SU-DHL-6 (cell line): ENCODE results near the gene EPS8L1.

ENCODE experiments used
- H2AFZ ChIP-seq: fragments of 200-600 bp; sonication (generic); 2 replicates; pipeline ENCODE4 v1.6.1; 2014; ENCODE audit warnings: low read depth, mild to moderate bottlenecking, moderate library complexity, mixed read lengths, antibody characterized with exemption, low read length; ENCODE audit not compliant: severe bottlenecking
- H3F3A ChIP-seq: fragments of 200-600 bp; shearing (Covaris generic); 2 replicates; pipeline ENCODE4 v1.6.0; 2016; ENCODE audit warnings: antibody characterized with exemption, mild to moderate bottlenecking; ENCODE audit not compliant: insufficient read depth
- H3K27ac ChIP-seq: fragments of 200-600 bp; sonication (generic); 2 replicates; pipeline ENCODE4 v1.5.1; 2016; ENCODE audit warnings: low read depth, mild to moderate bottlenecking, low read length, moderate library complexity, mixed read lengths
- H3K27me3 ChIP-seq: fragments of 200-600 bp; sonication (generic), shearing (Covaris generic); 2 replicates; pipeline ENCODE4 v1.6.0; 2014; ENCODE audit warnings: mild to moderate bottlenecking, low read length
- H3K36me3 ChIP-seq: fragments of 200-600 bp; sonication (generic); 2 replicates; pipeline ENCODE4 v1.6.1; 2014; ENCODE audit warnings: mild to moderate bottlenecking, low read length, mixed read lengths
- H3K4me2 ChIP-seq: fragments of 300-600, 200-600 bp; shearing (Covaris generic), sonication (generic); 2 replicates; pipeline ENCODE4 v1.6.0; 2014; ENCODE audit warnings: low read length, low read depth, mild to moderate bottlenecking; ENCODE audit not compliant: poor library complexity, severe bottlenecking
- H3K4me3 ChIP-seq: fragments of 200-600 bp; sonication (generic); 2 replicates; pipeline ENCODE4 v1.5.1; 2014; ENCODE audit warnings: antibody characterized with exemption, low read length, mild to moderate bottlenecking, mixed read lengths; ENCODE audit not compliant: insufficient read depth, poor library complexity, severe bottlenecking
- H3K79me2 ChIP-seq: fragments of 200-600 bp; sonication (generic); 2 replicates; pipeline ENCODE4 v1.6.1; 2014; ENCODE audit warnings: mild to moderate bottlenecking, low read length, moderate library complexity; ENCODE audit not compliant: insufficient read depth
- H3K9ac ChIP-seq: fragments of 200-600 bp; sonication (generic); 2 replicates; pipeline ENCODE4 v1.7.0; 2014; ENCODE audit warnings: mild to moderate bottlenecking, low read length
- H3K9me2 ChIP-seq: fragments of 200-600 bp; sonication (generic); replicated peaks from 2 replicates; pipeline ENCODE4 v1.6.1; 2014; ENCODE audit warnings: low read length; ENCODE audit not compliant: insufficient read depth
- H3K9me3 ChIP-seq: fragments of 200-600 bp; sonication (generic); 2 replicates; pipeline ENCODE4 v1.6.1; 2014; ENCODE audit warnings: low read length, mixed read lengths; ENCODE audit not compliant: insufficient read depth
- H4K20me1 ChIP-seq: fragments of 200-600 bp; sonication (generic); 2 replicates; pipeline ENCODE4 v1.6.1; 2014; ENCODE audit warnings: low read depth, mild to moderate bottlenecking, antibody characterized with exemption, low read length, moderate library complexity, mixed read lengths
- CTCF ChIP-seq: fragments of 200-600 bp; sonication (generic); IDR thresholded peaks from one replicate; pipeline ENCODE4 v1.5.1; 2017; ENCODE audit warnings: antibody characterized with exemption, mild to moderate bottlenecking, low read length, moderate library complexity; ENCODE audit not compliant: insufficient read depth, poor library complexity, severe bottlenecking
- EZH2phosphoT487 ChIP-seq: fragments of 200-600 bp; sonication (generic), shearing (Covaris generic); conservative IDR thresholded peaks from 2 replicates; pipeline ENCODE4 v1.6.1; 2018; ENCODE audit warnings: mild to moderate bottlenecking, antibody characterized with exemption, low read length, moderate library complexity, mixed read lengths

The EPS8L1 gene

DNA sequence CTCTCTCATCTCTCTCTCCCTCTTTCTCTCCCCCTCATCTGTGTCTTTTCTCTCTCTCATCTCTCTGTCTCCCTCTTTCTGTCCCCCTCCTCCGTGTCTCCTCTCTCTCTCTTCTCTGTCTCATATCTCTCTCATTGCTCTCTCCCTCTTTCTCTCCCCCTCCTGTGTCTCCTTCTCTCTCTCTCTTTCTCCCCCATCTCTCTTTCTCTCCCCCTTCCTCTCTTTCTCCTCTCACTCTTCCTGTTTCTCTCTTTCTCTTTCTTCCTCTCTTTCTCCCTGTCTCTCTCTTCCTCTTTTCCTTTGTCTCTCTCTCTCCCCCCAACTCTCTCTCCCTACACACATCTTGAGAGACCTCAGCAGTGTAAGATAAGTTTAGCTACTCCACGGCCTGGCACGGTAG is 7.8 kb upstream of the EPS8L1 start:
- Histone ChIP-seq H3K79me2 (no peaks in the 10 kb centered on the region), H3K4me3 (no peak overlapping the region), H3K36me3 (no peaks in the 10 kb centered on the region), H4K20me1 (no peaks in the 10 kb centered on the region), H3K27me3 (no peaks in the 10 kb centered on the region), H3K9me3 (no peaks in the 10 kb centered on the region), H2AFZ (no peak overlapping the region), H3K4me2 (no peak overlapping the region), H3K9me2 (no peaks in the 10 kb centered on the region), H3K9ac (no peak overlapping the region), H3K27ac (no peak overlapping the region), H3F3A (no peaks in the 10 kb centered on the region)
- TF ChIP-seq EZH2phosphoT487 = no peak
- no peak for TF ChIP-seq CTCF

DNA sequence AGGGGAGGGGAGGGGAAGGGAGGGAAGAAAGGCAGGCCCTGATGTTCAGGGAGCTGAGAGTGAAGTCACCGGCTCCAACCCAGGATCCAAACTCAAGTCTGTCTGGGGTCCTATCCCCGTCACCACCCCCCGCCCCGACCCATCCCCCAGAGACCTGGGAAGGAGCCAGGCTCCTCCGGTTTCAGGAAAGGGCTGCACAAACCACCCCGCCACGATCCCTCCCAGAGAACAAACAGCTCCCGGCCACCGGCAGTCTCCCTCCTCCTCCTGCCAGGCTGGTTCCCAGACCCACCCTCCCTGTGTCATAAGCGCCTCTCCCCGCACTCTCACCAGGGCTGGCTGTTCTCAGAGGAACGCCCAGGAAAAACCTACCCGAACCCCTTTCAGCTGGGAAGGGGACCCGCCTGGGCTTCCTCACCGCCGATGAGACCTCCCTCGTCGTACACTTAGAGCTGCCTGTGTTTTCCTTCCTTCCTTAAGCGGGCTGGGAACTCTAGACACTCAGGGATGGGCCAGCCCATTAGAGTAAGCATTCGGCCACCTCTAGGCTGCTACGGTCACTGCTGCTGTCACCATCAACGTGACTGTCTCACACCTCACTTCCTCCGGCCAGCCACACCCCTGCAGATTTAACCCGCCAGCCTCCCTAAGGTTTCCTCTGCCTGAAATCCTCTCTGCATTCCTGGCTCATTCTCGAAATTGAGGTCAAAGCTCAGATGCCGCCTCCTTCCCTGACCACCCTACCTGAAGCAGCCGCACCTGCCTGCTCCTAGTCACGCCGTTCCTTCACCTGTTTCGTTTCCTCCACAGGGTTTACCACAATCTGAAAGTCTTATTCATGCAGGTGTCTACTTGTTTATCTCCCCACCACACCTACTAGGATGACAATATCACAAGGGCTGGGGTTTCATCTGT is 6.5 kb upstream of the EPS8L1 start:
- Histone ChIP-seq H3K9me3 (no peaks in the 10 kb centered on the region), H3K9ac (no peak overlapping the region), H3K9me2 (no peaks in the 10 kb centered on the region), H3K36me3 (no peaks in the 10 kb centered on the region), H3K27ac (no peak overlapping the region), H3K4me2 (no peak overlapping the region), H3K27me3 (no peaks in the 10 kb centered on the region), H3F3A (no peaks in the 10 kb centered on the region), H2AFZ (no peak overlapping the region), H3K79me2 (no peaks in the 10 kb centered on the region), H4K20me1 (no peaks in the 10 kb centered on the region), H3K4me3 (no peak overlapping the region)
- TF ChIP-seq CTCF (no peak), EZH2phosphoT487 (no peak)

GRCh38 chr19:55069865-55070197 is 5.8 kb upstream of the EPS8L1 start:
- no peaks in the 10 kb centered on the region for H3K79me2 ChIP-seq
- no peaks in the 10 kb centered on the region for H3F3A ChIP-seq
- no peaks in the 10 kb centered on the region for H3K27me3 ChIP-seq
- no peaks in the 10 kb centered on the region for H4K20me1 ChIP-seq
- no peaks in the 10 kb centered on the region for H3K9me2 ChIP-seq
- TF ChIP-seq EZH2phosphoT487 (no peak), CTCF (no peak)
- no peak overlapping the region for H3K9ac ChIP-seq
- H2AFZ ChIP-seq = no peak overlapping the region
- H3K27ac ChIP-seq = no peak overlapping the region
- no peak overlapping the region for H3K4me3 ChIP-seq
- no peak overlapping the region for H3K4me2 ChIP-seq
- no peaks in the 10 kb centered on the region for H3K9me3 ChIP-seq
- H3K36me3 ChIP-seq = no peaks in the 10 kb centered on the region
